SK-N-MC (cell line): ENCODE results near the gene PTPMT1.

Experiments used
- EZH2 ChIP-seq: fragments of 200-600 bp; sonication (generic); IDR thresholded peaks from one replicate; pipeline ENCODE4 v1.6.1; 2017; ENCODE audit warnings: antibody characterized with exemption
- POLR2AphosphoS5 ChIP-seq: IDR thresholded peaks from 2 replicates; pipeline ENCODE4 v1.6.1; 2012; ENCODE audit warnings: mild to moderate bottlenecking, low read depth, low read length, borderline replicate concordance

- TF ChIP-seq POLR2AphosphoS5, result no peak
- TF ChIP-seq EZH2, result no peak
Observed at GRCh38 chr11:47532597-47533213, 32.7 kb upstream of the PTPMT1 start.
